ENCODE data around the gene PTPN4. TPM values are rescaled to one million over a fixed set of nuclear protein-coding genes. Genes with fewer than 3 reads are reported as not detected.

The PTPN4 gene
- total and polyA plus RNA-seq, 2 of the 8 experiments (the other 6 are each of a cell fraction or from before 2014, with no cell fraction given), result 28.5 to 105 TPM

- no peak for TF ChIP-seq CHD7 (IDR thresholded peaks at IDR 0.05; ENCODE audit: insufficient replicate concordance, low read length)
- no peak for TF ChIP-seq SIN3A (conservative IDR thresholded peaks at IDR 0.05 in 1 of 2, IDR thresholded peaks at IDR 0.05 in 1 of 2; ENCODE audit: low read depth in 1 of 2, low read length in 2 of 2)
- no peak for TF ChIP-seq BRCA1 (IDR thresholded peaks at IDR 0.05; ENCODE audit: low read depth, low read length)
- TF ChIP-seq SP4 (IDR thresholded peaks at IDR 0.05; ENCODE audit: low read length), result no peak
- TF ChIP-seq YY1 (IDR thresholded peaks at IDR 0.05; ENCODE audit: low read depth, low read length), result no peak
- no peak for TF ChIP-seq ZNF274 (IDR thresholded peaks at IDR 0.05; ENCODE audit: borderline replicate concordance, extremely low read depth, low read length)
- TF ChIP-seq PHF8 (conservative IDR thresholded peaks at IDR 0.05; ENCODE audit: low read depth, low read length), result no peak
- TF ChIP-seq SUZ12 (IDR thresholded peaks at IDR 0.05; ENCODE audit: low read length), result no peak
These were observed 756 bp upstream of the PTPN4 start (continued) for GRCh38 chr2:119758881-119759450.

All from H1 (cell line).